Renal pelvis (tissue), 4 donors: ENCODE measurements around the gene SF3B1. TPM values are rescaled to one million over a fixed set of nuclear protein-coding genes. Genes with fewer than 3 reads are reported as not detected.
"Not testable (repeated sequence)": the region's sequence is repeated elsewhere in the genome, so short reads cannot be mapped to it uniquely, and the experiment has no call there.

Source experiments
- DNase-seq: peaks from one replicate; pipeline ENCODE4 v3.0.0-alpha.2; 2013
- polyA plus RNA-seq, 3 donors: library from polyadenylated mRNA; unstranded; fragments of 120-200 nt; gene quantifications; one replicate each; pipeline ENCODE4 v1.2.1, GENCODE V29; 2013; ENCODE audit not compliant: insufficient read length in 3 of 3

Gene SF3B1
- polyA plus RNA-seq, 3 donors, result 500 to 564 (median 520) TPM

- no peak for DNase-seq
Observed at GRCh38 chr2:197388866-197389587, 45.8 kb downstream of the SF3B1 start.

DNA sequence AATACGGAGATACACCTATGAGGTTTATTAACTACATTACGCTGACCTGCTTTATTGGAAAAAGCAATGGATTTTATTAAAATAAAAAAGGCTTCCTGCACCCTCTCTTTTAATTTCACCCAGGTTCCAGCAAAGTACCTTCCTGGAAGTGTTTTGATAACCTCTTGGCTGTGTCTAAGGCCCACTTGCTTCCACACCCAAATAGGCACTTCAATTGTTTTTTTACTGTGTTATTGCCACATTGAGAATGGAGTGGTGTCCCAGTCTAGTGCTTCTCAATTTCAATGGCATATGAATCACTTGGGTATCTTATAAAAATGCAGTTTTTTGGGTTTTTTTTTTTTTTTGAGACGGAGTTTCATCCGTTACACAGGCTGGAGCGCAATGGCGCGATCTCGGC, 47.6 kb downstream of the SF3B1 start:
- DNase-seq, result no peak

- DNase-seq, result no peak
Observed at GRCh38 chr2:197386242-197386641, 48.6 kb downstream of the SF3B1 start.

DNA sequence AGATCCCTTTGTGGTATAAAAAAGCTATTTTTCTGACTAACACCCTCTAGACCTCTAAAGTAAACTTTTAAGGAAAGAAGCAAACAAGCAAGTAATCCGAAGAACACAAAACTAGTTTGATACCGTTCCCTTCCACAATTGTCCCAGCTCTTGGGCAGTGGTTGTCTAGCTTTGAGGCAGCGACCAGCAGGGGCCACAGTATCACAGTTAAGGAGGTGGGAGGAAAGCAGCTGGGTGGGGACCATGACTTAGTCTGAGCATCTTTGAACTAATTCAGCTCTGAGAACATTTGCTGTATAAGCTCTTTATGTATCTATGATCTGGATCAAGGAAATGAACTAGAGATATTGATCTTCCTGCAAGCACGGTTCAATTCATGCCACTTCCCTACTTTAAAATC, 51.0 kb downstream of the SF3B1 start:
- DNase-seq, result no peak

- DNase-seq, result no peak
Observed at GRCh38 chr2:197381641-197382040, 53.2 kb downstream of the SF3B1 start.

DNA sequence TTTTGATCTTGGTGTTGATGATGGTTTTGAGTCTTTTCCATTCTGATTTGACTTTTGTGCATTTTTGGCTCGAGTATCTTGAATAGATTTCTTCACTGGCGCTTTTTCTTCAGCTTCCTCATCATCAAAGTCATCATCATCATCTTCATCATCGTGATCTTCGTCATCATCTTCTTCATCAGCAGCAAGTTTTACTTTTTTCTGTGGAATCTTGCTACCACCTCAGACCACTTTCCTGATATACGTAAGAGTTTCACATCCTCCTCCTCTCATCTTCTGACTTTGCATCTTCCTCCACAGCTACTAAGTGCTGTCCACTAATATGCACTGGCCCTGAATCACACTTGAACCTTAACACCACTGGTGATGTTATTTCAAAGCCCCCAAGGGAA, 54.9 kb downstream of the SF3B1 start:
- DNase-seq, result not testable (repeated sequence)

- DNase-seq, result not testable (repeated sequence)
Observed at GRCh38 chr2:197379308-197379917, 55.4 kb downstream of the SF3B1 start.

DNA sequence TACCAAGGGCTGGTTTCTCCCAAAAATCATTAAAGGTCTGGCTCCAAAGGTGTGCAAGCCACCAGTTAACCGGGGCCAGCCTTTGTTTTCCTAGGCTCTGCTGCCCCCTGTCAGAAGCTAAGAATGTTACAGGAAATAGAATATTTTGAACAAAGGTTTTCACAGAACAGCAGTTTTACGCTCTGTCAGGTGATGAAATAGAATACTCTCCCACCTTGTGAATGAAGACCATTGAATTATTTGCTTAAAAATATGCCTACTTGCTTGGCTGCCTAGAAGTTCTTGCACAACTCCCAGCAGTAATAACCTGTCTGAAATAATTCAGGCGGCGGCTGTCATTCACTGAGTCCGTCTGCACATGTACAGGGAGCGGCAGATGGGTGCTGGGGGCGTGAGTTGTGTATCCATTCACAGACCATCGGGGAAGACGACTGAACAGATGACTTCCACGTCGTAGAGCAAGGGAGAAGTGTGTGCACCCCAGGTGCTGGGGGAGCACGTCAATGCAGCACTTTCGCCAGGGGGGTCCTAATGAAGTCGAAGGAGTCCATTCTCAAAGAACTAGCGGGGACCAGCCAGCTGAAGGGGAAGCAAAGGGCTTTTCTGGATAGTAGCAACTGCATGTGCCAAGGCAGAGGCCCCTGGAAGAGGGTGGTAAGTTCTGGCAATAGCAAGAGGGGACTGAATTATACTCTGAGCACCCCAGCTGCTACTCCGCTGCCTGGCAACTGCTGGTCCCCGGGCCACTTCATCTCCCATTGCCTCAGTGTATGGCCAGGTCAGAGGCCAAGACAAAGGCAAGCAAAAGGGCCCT, 56.1 kb downstream of the SF3B1 start:
- peak; percentile 62 for DNase-seq

- DNase-seq, result peak; percentile 20
Observed at GRCh38 chr2:197378086-197378485, 56.7 kb downstream of the SF3B1 start.

- no peak for DNase-seq
Observed at GRCh38 chr2:197377670-197378069, 57.2 kb downstream of the SF3B1 start.

GRCh38 chr2:197372592-197372991, 62.2 kb downstream of the SF3B1 start:
- no peak for DNase-seq

GRCh38 chr2:197370664-197371063, 64.2 kb downstream of the SF3B1 start:
- DNase-seq, result not testable (repeated sequence)

DNA sequence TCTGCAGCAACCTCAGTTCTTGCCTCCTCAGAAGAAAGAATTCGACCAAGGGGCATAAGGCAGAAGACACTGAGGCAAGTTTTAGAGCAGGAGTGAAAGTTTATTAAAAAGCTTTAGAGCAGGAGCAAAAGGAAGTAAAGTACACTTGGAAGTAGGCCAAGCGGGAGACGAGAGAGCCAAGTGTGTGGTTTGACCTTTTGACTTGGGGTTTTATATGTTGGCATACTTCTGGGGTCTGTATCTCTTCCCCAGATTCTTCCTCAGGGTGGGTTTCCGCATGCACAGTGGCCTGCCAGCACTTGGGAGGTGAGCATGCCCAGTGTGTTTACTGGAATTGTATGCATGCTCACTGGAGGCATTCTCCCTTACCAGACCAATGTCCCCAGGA, 64.9 kb downstream of the SF3B1 start:
- DNase-seq, result no peak

GRCh38 chr2:197369228-197369932, 65.4 kb downstream of the SF3B1 start:
- peak; percentile 15 for DNase-seq

- DNase-seq, result no peak
Observed at GRCh38 chr2:197368412-197368811, 66.4 kb downstream of the SF3B1 start.

GRCh38 chr2:197363998-197364397, 70.8 kb downstream of the SF3B1 start:
- DNase-seq, result no peak

DNA sequence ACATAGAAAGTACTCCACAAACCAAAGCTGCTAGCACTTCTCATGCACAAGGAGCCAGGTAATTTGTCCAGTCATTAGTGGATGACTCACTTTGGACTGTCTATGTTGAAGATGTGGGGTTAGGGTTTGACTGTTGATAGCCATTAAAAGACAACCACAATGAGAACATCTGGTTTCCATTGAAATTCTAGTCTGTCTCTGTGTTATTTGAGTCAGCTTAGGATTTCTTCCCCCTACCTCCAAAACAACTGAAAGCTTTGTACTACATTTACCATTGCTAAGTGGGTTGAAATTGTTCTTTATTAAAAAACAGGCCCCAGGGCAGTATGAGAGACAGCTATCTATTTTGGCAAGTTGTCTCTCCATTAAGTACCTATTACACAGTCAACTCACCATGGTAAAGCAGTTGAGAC, 74.1 kb downstream of the SF3B1 start:
- DNase-seq, result no peak

- no peak for DNase-seq
Observed at GRCh38 chr2:197359859-197360258, 75.0 kb downstream of the SF3B1 start.

- no peak for DNase-seq
Observed at GRCh38 chr2:197358931-197359330, 75.9 kb downstream of the SF3B1 start.

DNA sequence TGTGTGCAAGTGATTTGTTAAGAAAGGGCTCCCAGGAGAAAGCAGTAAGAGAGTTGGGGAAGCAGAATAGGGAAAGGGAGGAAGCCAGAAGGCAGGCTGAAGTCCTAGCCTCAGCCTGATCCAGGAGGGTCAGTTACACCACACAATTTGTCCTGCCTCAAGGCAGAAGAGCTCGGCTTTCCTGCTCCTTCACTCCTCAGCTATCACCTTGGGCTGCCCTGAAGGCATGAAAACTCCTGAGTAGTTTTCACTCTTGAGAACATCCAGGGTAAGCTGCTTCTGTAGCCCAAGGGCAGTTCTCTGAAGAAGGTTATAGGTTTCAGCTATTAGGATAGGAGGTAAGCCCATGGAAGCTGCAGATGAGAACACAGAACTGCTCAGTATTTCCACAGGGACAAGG, 76.8 kb downstream of the SF3B1 start:
- DNase-seq, result no peak

DNA sequence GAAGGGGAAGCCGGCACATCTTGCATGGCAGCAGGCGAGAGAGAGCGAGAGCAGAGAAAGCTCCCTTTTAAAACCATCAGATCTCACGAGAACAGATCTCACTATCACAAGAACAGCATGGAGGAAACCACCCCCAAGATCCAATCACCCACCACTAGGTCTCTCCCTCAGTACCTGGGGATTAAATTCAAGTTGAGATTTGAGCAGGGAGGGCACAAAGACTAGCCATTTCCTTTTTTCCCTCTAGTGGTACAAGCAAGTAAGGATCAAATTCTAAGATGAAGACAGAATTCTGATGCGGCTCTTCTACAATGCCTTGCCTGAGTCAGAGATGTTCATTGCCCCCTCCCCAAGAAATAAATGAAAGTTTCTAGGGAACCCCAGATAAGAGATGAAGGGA, 78.7 kb downstream of the SF3B1 start:
- no peak for DNase-seq

- DNase-seq, result no peak
Observed at GRCh38 chr2:197354169-197354558, 80.7 kb downstream of the SF3B1 start.
